PC-3 (cell line): Measurements from ENCODE around the gene LATS1.

Source experiments
- CTCF ChIP-seq: fragments of 300-600 bp; sonication (generic); conservative IDR thresholded peaks from 2 replicates; pipeline ENCODE4 v1.5.1; 2017; ENCODE audit warnings: antibody characterized with exemption, low read depth, mild to moderate bottlenecking, low read length
- EZH2 ChIP-seq: fragments of 300-600 bp; sonication (generic); IDR thresholded peaks from one replicate; pipeline ENCODE4 v1.6.1; 2017; ENCODE audit warnings: antibody characterized with exemption, mild to moderate bottlenecking, low read length; ENCODE audit not compliant: unreplicated experiment

- no peak for TF ChIP-seq CTCF
- TF ChIP-seq EZH2 = no peak
Observed at GRCh38 chr6:149681209-149681608, 36.7 kb downstream of the LATS1 start.
